HK-2 (cell line): Measurements from ENCODE around the gene PATJ.
A peak's percentile ranks its signal among the peaks of the same experiment; 100 is the strongest.

Source experiments
- DNase-seq: peaks from one replicate; pipeline ENCODE4 v3.0.0-alpha.2; 2018; ENCODE audit not compliant: unreplicated experiment

Gene PATJ

GRCh38 chr1:62050165-62050564 lies 307.9 kb downstream of the PATJ start:
- DNase-seq, result no peak

DNA sequence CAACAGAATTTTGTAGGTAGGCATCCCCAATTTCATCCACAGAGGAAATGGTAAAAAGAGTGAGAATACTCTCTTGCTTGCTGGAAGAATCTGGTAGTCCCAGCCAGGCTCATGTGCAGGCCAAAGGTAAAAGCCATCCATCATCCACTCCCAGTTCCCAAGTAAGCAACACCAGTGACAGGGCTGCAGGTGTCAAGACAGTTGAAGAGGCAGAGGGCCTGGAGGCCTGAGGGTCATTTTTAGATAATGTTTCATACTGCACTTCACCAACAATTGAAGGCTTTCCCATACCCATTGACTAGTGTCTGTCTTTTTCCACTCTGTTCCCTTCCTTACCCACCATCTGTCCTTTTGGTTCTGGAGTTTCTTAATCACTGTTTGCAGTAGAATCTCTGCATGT lies 310.7 kb downstream of the PATJ start:
- DNase-seq, result no peak

DNA sequence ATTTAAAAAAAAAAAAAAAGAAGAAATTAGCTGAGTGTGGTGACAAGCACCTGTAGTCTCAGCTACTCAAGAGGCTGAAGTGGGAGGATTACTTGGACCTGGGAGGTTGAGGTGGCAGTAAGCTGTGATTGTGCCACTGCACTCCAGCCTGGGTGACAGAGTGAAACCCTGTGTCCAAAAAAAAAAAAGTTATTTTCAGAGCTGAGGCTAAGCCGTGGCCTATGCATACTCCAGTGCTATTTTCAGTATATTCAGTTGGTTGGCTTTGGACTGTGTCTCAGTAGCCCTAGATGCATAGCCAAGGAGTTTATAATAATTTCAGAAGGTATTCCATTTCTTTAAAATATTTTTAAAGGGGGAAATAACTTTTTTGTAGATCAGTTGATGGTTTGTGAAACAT lies 311.9 kb downstream of the PATJ start:
- DNase-seq, result no peak

DNA sequence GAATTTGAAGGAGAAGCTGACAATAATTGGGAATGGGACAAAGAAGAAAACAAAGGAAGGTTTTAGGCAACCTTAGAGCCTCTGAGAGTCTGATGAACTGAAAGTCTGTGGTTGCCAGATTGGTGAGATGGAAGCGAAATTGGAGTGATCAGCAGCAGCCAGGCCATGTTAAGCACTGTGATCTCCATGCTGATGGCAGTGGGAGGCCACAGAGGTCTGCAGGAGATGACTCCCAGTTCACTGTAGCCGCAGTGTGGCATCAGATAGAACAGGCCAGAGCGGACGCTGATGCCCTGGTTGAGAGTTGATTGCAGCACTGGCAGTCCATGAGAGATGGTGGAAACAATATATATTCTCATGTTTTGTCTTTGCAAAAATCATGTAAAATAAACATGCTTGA lies 314.9 kb downstream of the PATJ start:
- no peak for DNase-seq

DNA sequence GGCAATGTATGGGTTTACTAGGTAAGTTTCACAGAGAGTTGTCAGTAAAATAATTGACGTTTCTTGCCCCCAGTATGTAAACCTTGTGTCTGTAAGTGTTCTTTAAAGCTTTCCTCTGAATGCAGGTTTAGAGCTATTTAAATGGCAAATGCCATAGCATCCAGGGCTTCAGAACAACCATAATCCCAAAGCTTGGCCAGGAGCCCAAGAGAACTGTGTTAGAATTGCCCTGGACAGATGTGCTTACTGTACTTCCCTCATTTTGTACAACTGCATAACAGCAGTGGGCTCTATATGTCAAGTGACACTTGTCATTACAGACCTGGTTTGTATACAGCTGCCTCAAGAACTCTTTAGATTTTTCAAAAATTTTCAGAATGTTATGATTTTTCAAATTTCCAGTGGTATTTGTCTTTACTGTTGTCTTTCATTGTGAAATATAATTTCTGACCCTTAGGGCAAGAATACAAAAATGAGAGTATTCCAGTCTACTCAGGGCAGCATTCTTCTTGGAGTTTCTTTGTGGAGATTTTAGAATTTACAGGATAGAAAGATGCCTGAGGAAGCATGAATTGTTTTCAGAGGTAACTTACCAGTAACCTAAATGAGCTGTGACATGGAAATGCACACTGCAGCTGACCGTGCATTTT lies 315.5 kb downstream of the PATJ start:
- DNase-seq, result no peak

DNA sequence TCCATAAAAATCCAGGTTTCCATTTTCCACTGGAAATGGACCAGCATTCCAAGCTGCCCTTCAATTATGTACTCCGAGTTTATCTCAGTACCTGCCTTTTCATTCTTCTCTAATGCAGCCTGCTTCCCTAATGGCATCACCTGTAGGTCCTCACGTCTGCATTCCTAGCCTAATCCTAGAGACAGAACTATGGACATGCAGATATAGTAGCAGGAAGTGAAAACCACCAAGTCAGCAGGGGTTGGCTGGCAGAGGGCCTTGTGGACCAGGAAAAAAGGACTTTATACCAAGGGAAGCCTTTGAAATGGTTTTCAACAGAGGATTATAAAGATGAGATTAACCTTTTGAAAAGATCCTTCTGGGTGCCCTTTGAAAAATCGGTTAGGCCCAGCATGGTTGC lies 316.7 kb downstream of the PATJ start:
- DNase-seq, result no peak

DNA sequence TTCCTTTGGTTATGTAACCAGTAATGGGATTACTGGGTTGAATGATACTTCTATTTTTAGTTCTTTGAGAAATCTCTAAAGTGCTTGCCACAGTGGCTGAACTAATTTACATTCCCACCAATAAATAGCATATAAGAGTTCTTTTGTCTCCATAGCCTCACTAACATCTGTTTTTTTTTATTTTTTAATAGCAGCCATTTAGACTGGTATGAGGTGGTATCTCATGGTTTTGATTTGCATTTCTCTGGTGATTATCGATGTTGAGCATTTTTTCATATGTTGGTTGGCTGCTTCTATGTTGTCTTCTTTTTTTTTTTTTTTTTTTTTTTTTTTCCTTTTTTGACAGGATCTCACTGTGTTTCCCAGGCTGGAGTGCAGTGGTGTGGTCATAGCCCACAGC lies 319.8 kb downstream of the PATJ start:
- DNase-seq, result no peak

DNA sequence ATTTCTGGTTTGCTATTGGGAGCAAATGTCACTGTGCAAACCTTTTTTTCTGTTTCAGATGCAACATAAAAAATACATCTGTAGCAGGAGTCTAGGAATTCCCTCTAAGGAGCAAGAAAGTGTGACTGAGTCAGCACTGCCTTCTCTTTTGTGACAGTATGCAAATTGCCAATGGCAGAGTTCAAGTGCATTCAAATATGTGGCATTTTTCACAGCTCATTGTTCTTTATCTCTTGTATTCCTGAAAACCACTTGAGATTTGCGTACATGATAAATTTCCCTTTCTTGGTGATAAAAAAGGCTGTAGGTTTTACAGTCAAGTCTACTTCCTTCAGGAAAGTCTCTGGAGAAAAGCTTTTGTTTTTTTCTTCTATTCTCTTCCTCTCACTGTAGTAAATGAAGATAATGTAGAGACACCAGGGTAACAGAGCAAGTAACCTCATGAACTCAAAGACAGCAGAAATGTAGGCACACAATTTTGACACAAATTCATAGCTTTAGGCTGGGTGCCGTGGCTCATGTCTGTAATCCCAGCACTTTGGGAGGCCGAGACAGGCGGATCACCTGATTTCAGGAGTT lies 322.6 kb downstream of the PATJ start:
- DNase-seq, result no peak

GRCh38 chr1:62066713-62067112 lies 324.4 kb downstream of the PATJ start:
- DNase-seq, result no peak

GRCh38 chr1:62068416-62068843 lies 326.1 kb downstream of the PATJ start:
- DNase-seq, result no peak

- DNase-seq, result no peak
Measured at GRCh38 chr1:62068978-62069377, 326.7 kb downstream of the PATJ start.

- no peak for DNase-seq
Measured at GRCh38 chr1:62070384-62071011, 328.2 kb downstream of the PATJ start.

DNA sequence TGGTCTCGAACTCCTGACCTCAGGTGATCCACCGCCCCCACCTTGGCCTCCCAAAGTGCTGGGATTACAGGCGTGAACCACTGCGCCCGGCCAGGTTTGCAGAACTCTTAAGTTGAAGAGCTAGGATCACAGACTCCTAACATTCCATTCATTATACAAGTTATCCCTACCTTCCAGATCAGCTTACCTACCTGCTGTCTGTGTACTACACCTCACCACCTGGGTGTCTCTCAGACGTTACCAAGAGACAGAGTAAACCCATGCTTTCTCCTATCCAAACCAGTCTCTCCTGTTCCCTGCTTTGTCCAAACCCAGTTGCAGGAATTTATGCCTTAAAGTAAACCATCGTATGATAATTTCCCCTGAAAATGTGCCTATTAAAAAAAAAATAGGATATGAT lies 329.4 kb downstream of the PATJ start:
- DNase-seq, result no peak

- DNase-seq, result peak; percentile 4
Measured at GRCh38 chr1:62076286-62076685, 334.0 kb downstream of the PATJ start.

DNA sequence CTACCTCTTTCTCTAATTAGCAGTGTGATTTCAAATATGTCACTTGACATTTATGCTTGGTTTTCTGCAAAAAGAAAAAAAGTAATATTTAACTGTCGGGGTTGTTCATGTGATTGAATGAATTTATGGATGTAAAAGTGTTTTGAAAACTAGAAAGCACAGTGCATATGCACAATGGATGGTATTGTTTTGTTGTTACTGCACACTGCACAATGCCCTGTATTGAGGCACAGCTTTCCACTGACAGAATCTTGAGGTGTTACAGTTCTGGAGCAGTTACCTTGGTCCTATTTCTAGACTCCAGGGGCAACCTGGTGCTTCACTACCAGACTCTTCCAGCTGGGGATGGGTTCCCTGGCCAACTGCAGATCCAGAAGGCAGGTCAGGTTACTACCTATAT lies 335.5 kb downstream of the PATJ start:
- no peak for DNase-seq

DNA sequence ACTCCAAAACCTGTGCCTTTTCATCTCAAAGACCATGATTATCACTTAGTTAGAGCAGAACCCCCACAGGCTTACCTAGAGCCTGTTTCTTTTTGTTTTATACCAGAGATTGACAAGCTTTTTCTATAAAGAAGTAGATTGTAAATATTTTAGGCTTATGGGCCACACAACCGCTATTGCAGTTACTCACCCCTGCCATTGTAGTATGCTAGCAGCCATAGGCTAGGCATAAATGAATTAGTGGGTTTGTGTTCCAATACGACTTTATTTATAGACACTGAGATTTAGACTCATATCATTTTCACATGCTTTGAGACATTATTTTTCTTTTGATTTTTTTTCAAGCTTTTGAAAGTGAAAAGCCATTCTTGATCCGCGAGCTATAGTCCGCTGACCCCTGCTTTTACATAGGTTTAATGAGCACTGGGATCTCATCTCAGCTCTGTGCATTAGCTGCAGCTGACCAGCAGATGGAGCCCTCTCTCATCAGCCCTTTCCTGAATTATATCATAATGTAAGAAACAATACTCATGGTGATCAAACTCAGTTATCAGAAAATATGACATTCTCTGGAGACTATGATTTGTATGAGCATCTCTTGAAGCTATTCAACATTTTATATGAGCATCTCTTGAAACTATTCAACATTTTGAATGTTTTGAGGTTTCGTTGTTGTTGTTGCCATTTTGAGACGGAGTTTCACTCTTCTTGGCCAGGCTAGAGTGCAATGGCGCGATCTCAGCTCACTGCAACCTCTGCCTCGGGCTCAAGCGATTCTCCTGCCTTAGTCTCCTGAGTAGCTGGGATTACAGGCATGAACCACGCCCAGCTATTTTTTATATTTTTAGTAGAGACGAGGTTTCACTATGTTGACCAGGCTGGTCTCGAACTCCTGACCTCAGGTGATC lies 340.4 kb downstream of the PATJ start:
- peak; percentile 17 for DNase-seq

DNA sequence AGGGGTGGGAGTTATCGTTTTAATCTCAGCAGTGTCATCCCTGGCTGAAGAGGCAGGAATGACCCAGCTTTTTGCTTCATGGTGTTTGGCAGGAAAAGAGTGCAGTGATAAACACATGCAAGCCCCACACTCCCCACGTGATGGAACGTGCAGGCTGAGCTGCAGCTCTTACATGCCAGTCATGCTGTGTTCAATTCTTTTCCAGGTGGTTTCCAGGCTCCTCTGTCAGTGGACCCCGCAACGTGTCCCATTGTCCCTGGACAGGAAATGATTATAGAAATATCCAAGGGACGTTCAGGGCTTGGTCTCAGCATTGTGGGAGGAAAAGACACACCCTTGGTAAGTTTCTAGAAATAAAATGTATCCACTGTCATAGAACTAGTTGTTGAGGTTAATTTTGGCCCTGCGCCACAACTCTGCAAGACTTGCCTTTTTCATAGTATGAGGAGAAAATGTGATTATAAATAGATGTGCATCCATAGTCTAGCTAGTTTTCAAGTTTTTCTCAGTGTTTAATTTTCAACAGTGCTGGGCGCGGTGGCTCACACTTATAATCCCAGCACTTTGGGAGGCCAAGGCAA lies 342.1 kb downstream of the PATJ start:
- DNase-seq, result no peak

- no peak for DNase-seq
Measured at GRCh38 chr1:62088439-62088838, 346.2 kb downstream of the PATJ start.

- no peak for DNase-seq
Measured at GRCh38 chr1:62089570-62089969, 347.3 kb downstream of the PATJ start.

DNA sequence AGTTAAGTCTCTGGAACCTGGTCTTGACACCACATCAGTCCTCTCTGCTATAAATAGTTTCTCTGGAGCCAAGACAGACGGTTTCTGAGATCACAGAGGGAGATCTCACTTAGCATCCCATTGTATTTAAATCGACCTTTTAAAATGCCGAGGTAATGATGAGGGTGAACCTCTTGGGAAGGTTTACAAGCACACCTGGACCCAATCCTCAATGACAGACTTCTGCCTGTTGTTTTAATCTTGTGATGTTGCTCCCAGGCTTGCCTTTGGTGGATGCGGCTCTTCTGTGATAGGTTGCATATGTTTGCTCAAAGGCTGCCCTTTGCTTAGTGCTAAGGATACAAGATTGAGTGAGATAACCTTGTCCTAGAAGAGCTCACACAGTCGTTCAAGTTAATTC lies 347.7 kb downstream of the PATJ start:
- no peak for DNase-seq

DNA sequence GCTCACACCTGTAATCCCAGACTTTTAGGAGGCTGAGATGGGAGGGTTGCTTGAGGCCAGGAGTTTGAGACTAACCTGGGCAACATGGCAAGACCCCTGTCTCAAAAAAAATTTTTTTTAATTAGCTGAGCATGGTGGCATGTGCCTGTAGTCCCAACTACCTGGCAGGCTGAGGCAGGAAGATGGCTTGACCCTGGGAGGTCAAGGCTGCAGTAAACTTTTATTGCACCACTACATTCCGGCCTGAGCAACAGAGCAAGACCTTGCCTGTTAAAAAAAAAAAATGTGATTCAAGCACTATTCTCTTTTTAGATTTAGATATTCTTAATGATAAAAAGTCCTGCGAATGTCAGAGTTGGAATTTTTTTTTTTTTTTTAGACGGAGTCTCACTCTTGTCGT lies 349.8 kb downstream of the PATJ start:
- no peak for DNase-seq

DNA sequence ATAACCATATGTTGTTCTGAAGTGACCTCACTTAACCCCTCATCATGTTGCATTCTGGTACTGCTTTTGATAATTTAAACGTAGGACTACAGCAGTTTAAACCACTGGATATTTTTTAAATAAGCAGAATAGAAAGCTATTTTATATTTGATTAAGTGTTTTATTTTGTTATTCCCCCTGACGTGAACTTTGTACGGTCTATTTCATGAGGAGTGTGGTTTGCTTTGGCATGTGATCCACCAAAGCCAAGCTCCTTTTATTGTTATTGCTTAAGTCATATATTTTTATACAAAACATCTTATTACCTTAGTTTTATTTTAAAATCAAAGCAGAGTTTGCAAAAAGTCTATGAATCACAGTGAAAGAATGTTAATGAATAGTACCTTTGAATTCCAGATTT lies 351.0 kb downstream of the PATJ start:
- no peak for DNase-seq
